Activated T-helper 2 cell treated with anti-CD3 and anti-CD28 coated beads, Interferon-gamma antibody, Interleukin-2, Interleukin-4, amounts not matched to agents 10 μg/mL and 5 μg/mL and 100 μg/mL, durations not matched to agents 14 hours and 24 hours and 36 hours (primary cell): ENCODE measurements around the gene GTF2IRD1. TPM values are rescaled to one million over a fixed set of nuclear protein-coding genes. Genes with fewer than 3 reads are reported as not detected.
"Not testable (repeated sequence)": the region's sequence is repeated elsewhere in the genome, so short reads cannot be mapped to it uniquely, and the experiment has no call there.

Experiments
- DNase-seq: peaks from one replicate; pipeline ENCODE4 v3.0.0; 2021; ENCODE audit warnings: low spot score
- H3K27ac Mint-ChIP-seq: one replicate; pipeline ENCODE4 v1.8.0; 2021; ENCODE audit warnings: mixed read lengths
- H3K27me3 Mint-ChIP-seq: one replicate; pipeline ENCODE4 v1.8.0; 2021; ENCODE audit warnings: low read depth, mixed read lengths
- H3K36me3 Mint-ChIP-seq: one replicate; pipeline ENCODE4 v1.8.0; 2021; ENCODE audit warnings: low read depth, mixed read lengths
- H3K4me1 Mint-ChIP-seq: one replicate; pipeline ENCODE4 v1.8.0; 2021; ENCODE audit warnings: low read depth, mixed read lengths
- H3K4me3 Mint-ChIP-seq: one replicate; pipeline ENCODE4 v1.8.0; 2021; ENCODE audit warnings: low read depth, mild to moderate bottlenecking, moderate library complexity, mixed read lengths
- H3K9me3 Mint-ChIP-seq: one replicate; pipeline ENCODE4 v1.8.0; 2021; ENCODE audit warnings: mixed read lengths
- intact Hi-C: fragments of 100-400 bp; cut with micrococcal nuclease; formaldehyde crosslinking; loops from one replicate; pipeline ENCODE4 v1.15.1; 2023
- total RNA-seq: library from RNA; stranded (reverse); gene quantifications from 2 replicates; pipeline ENCODE4 v1.2.3, GENCODE V29; 2022

The GTF2IRD1 gene
- total RNA-seq, 1 donor from 2014 or later: 3.1 TPM

- no peaks in the 10 kb centered on the region for H3K27me3 Mint-ChIP-seq
- DNase-seq: no peak
- H3K27ac Mint-ChIP-seq: no peak overlapping the region
- H3K36me3 Mint-ChIP-seq: no peaks in the 10 kb centered on the region
- intact Hi-C loops: no loop called here
- no peak overlapping the region for H3K4me3 Mint-ChIP-seq
- no peaks in the 10 kb centered on the region for H3K9me3 Mint-ChIP-seq
- H3K4me1 Mint-ChIP-seq: peaks cover 2% of the 10 kb centered on the region
Measured at GRCh38 chr7:74627661-74628411, 174.1 kb downstream of the GTF2IRD1 start.

- no peak for DNase-seq
- Mint-ChIP-seq H3K36me3 (no peaks in the 10 kb centered on the region), H3K9me3 (no peaks in the 10 kb centered on the region), H3K4me3 (no peak overlapping the region), H3K27me3 (no peaks in the 10 kb centered on the region), H3K4me1 (peaks cover 4% of the 10 kb centered on the region), H3K27ac (no peak overlapping the region)
- intact Hi-C loops: no loop called here
Measured at GRCh38 chr7:74632505-74632904, 178.8 kb downstream of the GTF2IRD1 start.

- Mint-ChIP-seq H3K4me3 (no peak overlapping the region), H3K27me3 (no peaks in the 10 kb centered on the region), H3K27ac (no peak overlapping the region), H3K9me3 (no peaks in the 10 kb centered on the region), H3K36me3 (no peaks in the 10 kb centered on the region), H3K4me1 (peaks cover 4% of the 10 kb centered on the region)
- no peak for DNase-seq
- intact Hi-C loops: no loop called here
Measured at GRCh38 chr7:74633451-74633921, 179.8 kb downstream of the GTF2IRD1 start.

GRCh38 chr7:74637745-74638144 lies 184.0 kb downstream of the GTF2IRD1 start:
- H3K9me3 Mint-ChIP-seq: no peaks in the 10 kb centered on the region
- intact Hi-C loops: no loop called here
- DNase-seq: no peak
- no peaks in the 10 kb centered on the region for H3K36me3 Mint-ChIP-seq
- H3K4me3 Mint-ChIP-seq: no peak overlapping the region
- H3K4me1 Mint-ChIP-seq: peaks cover 10% of the 10 kb centered on the region
- no peak overlapping the region for H3K27ac Mint-ChIP-seq
- H3K27me3 Mint-ChIP-seq: no peaks in the 10 kb centered on the region

- peak; percentile 70 for DNase-seq
- Mint-ChIP-seq H3K4me1 (peaks cover 34% of the 10 kb centered on the region), H3K27ac (peak overlapping the region; percentile 98), H3K4me3 (peak overlapping the region; percentile 92), H3K36me3 (peaks cover 14% of the 10 kb centered on the region)
- not testable (repeated sequence) for H3K27me3 Mint-ChIP-seq, H3K9me3 Mint-ChIP-seq
- intact Hi-C loops: loop anchor here (5.0 kb wide), 1 partner anchor 43 kb away; no protein-coding TSS in a partner anchor
Measured at GRCh38 chr7:74650055-74650454, 196.3 kb downstream of the GTF2IRD1 start.

- peak overlapping the region; percentile 92 for H3K4me3 Mint-ChIP-seq
- intact Hi-C loops: loop anchor here (5.0 kb wide), 1 partner anchor 43 kb away; no protein-coding TSS in a partner anchor
- peaks cover 40% of the 10 kb centered on the region for H3K4me1 Mint-ChIP-seq
- peak; percentile 18 for DNase-seq
- H3K27me3 Mint-ChIP-seq, H3K9me3 Mint-ChIP-seq: not testable (repeated sequence)
- peak overlapping the region; percentile 98 for H3K27ac Mint-ChIP-seq
- H3K36me3 Mint-ChIP-seq: peaks cover 16% of the 10 kb centered on the region
Measured at GRCh38 chr7:74650493-74651132, 196.9 kb downstream of the GTF2IRD1 start.

GRCh38 chr7:74651133-74651504 lies 197.4 kb downstream of the GTF2IRD1 start:
- Mint-ChIP-seq H3K36me3 (peaks cover 16% of the 10 kb centered on the region), H3K4me3 (peak overlapping the region; percentile 92), H3K4me1 (peaks cover 43% of the 10 kb centered on the region), H3K27ac (peak overlapping the region; percentile 98)
- DNase-seq, H3K27me3 Mint-ChIP-seq, H3K9me3 Mint-ChIP-seq: not testable (repeated sequence)
- intact Hi-C loops: loop anchor here (5.0 kb wide), 1 partner anchor 44 kb away; no protein-coding TSS in a partner anchor

Other genes with a start within 250 kb of the GTF2IRD1 start
- gene LAT2, start 243.9 kb upstream of the GTF2IRD1 start, total RNA-seq: 20.2 and 22.2 TPM in 2 replicates
- 82.9 and 85.2 TPM in 2 replicates for gene RFC2, start 199.5 kb upstream of the GTF2IRD1 start, total RNA-seq
- gene CLIP2, start 164.5 kb upstream of the GTF2IRD1 start, total RNA-seq: 2.1 and 2.7 TPM in 2 replicates
- gene GTF2I, start 203.8 kb downstream of the GTF2IRD1 start, total RNA-seq: 186 and 188 TPM in 2 replicates